ENCODE measurements around the gene PPIL6.

PPIL6 gene

DNA sequence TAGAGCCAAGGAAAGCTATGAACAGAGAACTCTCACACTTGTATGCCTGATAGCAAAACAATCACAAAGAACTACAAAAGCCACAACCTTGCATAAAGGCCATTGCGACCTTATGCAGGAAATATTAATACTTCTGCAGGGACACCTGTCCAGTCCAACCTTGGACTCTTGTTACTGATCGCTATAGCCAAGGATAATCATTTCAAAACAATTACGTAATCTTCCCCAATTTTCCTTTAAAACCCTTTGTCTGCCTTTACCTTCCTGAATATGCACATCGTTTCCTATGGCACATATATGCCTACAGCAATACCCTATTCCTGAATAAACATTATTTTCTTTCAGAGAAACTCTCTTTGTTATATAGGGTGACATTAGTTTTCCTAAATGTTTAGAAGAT, 22.8 kb downstream of the PPIL6 start:
- ChIA-PET POLR2A (ENCODE audit: low non-redundant PET) (no interaction called here), CTCF (interaction anchor here (0.7 kb wide), 1 partner anchor 379 kb away, joined by 3 read pairs; no protein-coding TSS in a partner anchor)
- TF ChIP-seq, protein P1, sequence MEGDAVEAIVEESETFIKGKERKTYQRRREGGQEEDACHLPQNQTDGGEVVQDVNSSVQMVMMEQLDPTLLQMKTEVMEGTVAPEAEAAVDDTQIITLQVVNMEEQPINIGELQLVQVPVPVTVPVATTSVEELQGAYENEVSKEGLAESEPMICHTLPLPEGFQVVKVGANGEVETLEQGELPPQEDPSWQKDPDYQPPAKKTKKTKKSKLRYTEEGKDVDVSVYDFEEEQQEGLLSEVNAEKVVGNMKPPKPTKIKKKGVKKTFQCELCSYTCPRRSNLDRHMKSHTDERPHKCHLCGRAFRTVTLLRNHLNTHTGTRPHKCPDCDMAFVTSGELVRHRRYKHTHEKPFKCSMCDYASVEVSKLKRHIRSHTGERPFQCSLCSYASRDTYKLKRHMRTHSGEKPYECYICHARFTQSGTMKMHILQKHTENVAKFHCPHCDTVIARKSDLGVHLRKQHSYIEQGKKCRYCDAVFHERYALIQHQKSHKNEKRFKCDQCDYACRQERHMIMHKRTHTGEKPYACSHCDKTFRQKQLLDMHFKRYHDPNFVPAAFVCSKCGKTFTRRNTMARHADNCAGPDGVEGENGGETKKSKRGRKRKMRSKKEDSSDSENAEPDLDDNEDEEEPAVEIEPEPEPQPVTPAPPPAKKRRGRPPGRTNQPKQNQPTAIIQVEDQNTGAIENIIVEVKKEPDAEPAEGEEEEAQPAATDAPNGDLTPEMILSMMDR (conservative IDR thresholded peaks at IDR 0.05; ENCODE audit: low read depth), result no peak
- no peak overlapping the region for H3K27ac ChIP-seq
- no peak for DNase-seq (ENCODE audit: low spot score)

DNA sequence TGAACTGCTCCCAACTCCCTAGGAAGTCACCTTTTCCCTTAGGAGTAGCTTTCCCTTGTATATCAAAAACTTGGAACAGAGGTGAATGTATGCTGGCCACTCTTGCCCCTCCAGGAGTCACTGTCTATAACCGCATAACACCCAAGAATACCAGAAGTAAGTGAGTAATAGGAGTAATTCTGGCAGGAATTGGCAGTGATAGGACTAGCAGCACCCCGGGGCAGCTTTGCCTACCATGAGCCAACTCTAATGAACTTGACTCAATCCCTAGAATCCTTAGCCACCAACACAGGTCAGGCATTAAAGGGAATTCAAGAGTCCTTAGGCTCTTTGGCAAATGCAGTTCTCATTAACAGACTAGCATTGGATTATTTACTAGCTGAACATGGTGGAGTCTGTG, 29.4 kb downstream of the PPIL6 start:
- TF ChIP-seq, protein P1 (conservative IDR thresholded peaks at IDR 0.05; ENCODE audit: low read depth), result no peak
- CTCF ChIA-PET, result interaction anchor here (0.7 kb wide), 1 partner anchor 187 kb away, joined by 3 read pairs; no protein-coding TSS in a partner anchor
- POLR2A ChIA-PET (ENCODE audit: low non-redundant PET), result no interaction called here
- H3K27ac ChIP-seq, result no peak overlapping the region
- DNase-seq (ENCODE audit: low spot score), result peak; percentile 35

DNA sequence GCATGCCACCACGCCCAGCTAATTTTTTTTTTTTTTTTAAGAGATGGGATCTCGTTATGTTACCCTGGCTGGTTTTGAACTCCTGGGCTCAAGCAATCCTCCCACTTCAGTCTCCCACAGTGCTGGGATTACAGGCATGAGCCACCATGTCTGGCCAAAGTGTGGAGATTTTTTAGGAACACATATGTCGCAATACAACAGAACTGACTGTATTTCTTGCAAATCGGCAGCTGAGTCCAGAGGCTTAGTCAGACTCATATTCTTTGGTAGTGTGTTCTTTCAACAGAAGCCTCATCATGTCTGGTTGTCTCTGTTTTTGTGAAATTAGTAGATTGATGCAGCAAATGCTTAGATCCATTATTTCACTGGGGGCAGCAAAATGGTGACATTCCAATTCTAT, 34.2 kb downstream of the PPIL6 start:
- POLR2A ChIA-PET (ENCODE audit: low non-redundant PET), result no interaction called here
- DNase-seq (ENCODE audit: low spot score), result no peak
- TF ChIP-seq, protein P1 (conservative IDR thresholded peaks at IDR 0.05; ENCODE audit: low read depth), result no peak
- H3K27ac ChIP-seq, result no peak overlapping the region
- CTCF ChIA-PET, result interaction anchor here (0.7 kb wide), 2 partner anchors 196 to 1756 kb away, joined by 3 read pairs; no protein-coding TSS in a partner anchor

DNA sequence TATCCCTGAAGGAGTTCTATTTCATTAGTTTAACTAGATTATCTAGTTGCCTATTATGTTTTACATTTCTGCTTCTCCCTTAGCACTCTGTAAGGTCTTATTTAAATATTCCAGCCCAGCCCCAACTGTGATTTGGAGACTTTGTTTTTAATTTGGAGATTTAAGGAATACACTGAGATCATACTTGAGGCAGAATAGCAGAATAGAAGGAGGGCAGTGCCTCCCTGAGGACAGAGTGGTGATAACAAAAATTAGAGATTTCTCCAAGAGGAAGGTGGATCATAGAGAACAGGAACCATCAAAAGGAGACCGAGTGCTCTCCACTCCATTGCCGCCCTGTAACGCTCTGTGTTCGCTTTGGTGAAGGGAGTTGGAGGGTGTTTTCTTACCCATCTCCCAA, 43.4 kb downstream of the PPIL6 start:
- no peak for DNase-seq (ENCODE audit: low spot score)
- ChIA-PET POLR2A (ENCODE audit: low non-redundant PET) (no interaction called here), CTCF (interaction anchor here (0.6 to 0.8 kb wide), 4 partner anchors 12 to 856 kb away, joined by 3 to 6 read pairs (median 3); no protein-coding TSS in a partner anchor)
- TF ChIP-seq, protein P1 (conservative IDR thresholded peaks at IDR 0.05; ENCODE audit: low read depth), result no peak
- H3K27ac ChIP-seq, result no peak overlapping the region

DNA sequence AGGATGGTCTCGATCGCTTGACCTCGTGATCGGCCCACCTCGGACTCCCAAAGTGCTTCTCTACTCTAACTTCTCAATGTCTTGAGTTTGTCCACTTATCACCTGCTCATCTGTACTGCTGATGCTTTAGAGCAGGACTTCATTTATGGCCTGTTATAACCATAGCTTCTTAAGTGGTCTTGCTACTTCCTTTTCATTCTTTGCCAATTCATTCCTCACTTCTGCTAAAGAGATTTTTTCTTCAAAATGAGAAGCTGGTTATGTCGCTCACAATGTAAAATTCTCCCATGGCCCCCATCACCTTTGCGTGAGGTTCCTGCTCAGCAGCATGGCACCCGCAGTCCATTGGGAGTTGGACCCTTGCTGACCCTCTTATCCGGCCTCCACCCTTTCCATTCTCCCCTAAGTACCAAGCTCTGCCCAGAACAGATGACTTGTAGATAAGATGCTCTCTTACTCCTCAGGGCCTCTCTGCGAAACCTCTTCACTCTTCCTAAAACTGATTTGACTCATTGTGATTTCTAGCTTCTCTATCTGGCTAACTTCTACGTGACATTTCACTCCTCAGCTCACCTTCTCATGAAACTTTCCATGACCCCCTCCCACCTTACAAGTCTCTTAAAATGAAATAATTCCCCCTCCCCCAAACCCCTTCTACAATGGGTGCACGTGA, 44.2 kb downstream of the PPIL6 start:
- no peak overlapping the region for H3K27ac ChIP-seq
- CTCF ChIA-PET, result interaction anchor here (0.6 to 1.2 kb wide), 4 partner anchors 11 to 855 kb away, joined by 3 to 6 read pairs (median 4); partner anchors contain the start of gene CD164
- TF ChIP-seq, protein P1 (conservative IDR thresholded peaks at IDR 0.05; ENCODE audit: low read depth), result no peak
- no peak for DNase-seq (ENCODE audit: low spot score)
- POLR2A ChIA-PET (ENCODE audit: low non-redundant PET), result no interaction called here

DNA sequence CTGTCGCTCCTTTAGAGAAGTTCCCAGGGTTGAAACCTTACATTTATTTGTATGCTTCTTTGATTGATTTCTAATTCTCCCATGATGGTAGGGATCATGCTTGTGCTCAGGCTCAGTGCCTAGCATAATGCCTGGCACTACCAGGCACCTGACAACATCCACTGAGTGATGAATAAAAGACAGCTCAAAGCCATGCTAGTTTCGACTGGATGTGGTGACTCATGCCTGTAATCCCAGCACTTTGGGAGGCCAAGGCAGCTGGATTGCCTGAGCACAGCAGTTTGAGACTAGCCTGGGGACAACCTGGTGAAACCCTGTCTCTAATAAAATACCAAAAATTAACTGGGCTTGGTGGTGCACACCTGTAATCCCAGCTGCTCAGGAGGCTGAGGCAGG, 46.5 kb downstream of the PPIL6 start:
- TF ChIP-seq, protein P1 (conservative IDR thresholded peaks at IDR 0.05; ENCODE audit: low read depth), result no peak
- no peak overlapping the region; the same call in 1 of the 2 replicates for H3K27ac ChIP-seq
- ChIA-PET CTCF (interaction anchor here (0.7 kb wide), 1 partner anchor 90 kb away, joined by 3 read pairs; no protein-coding TSS in a partner anchor), POLR2A (ENCODE audit: low non-redundant PET) (no interaction called here)
- DNase-seq (ENCODE audit: low spot score), result no peak

Data from RWPE1 (cell line).